ENCODE results near the gene RPL5. TPM values are rescaled to one million over a fixed set of nuclear protein-coding genes. Genes with fewer than 3 reads are reported as not detected.

Gene RPL5
- total RNA-seq, 1 donor from 2014 or later, result 618 TPM

DNA sequence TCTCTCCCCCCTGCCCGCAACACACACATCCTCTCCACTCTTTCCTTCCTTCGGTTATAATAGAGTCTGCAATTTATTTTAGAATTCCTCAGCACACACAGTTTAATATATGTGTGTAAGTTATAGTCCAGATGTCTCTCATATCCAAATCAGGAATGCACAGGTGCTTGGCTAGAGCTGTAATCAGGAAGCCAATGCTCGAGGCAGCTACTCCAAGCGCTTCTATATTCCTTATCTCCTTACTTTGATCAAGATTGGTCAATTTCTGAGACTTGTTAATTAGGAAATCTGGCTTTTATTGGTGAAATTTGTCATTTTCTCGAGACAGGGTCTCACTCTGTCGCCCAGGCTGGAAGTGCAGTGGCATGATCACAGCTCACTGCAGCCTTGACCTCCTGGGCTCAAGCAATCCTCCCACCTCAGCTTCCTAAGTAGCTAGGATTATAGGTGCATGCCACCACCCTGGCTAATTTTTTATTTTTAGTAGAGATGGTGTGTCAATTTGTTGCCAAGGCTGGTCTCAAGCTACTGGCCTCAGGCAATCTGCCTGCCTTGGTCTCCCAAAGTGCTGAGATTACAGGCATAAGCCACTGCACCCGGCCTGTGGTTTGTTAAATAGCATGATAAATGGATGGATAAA lies 27.7 kb downstream of the RPL5 start:
- peaks cover 4% of the 10 kb centered on the region for H3K4me1 Mint-ChIP-seq (ENCODE audit: low read depth)
- H3K27ac Mint-ChIP-seq (ENCODE audit: unreplicated experiment), result no peak overlapping the region
- no peaks in the 10 kb centered on the region for H3K27me3 Mint-ChIP-seq (ENCODE audit: low read depth)
- no peak for DNase-seq (ENCODE audit: low spot score)
- no peak overlapping the region for H3K4me3 Mint-ChIP-seq (ENCODE audit: unreplicated experiment)
- TF ChIP-seq, protein P1, sequence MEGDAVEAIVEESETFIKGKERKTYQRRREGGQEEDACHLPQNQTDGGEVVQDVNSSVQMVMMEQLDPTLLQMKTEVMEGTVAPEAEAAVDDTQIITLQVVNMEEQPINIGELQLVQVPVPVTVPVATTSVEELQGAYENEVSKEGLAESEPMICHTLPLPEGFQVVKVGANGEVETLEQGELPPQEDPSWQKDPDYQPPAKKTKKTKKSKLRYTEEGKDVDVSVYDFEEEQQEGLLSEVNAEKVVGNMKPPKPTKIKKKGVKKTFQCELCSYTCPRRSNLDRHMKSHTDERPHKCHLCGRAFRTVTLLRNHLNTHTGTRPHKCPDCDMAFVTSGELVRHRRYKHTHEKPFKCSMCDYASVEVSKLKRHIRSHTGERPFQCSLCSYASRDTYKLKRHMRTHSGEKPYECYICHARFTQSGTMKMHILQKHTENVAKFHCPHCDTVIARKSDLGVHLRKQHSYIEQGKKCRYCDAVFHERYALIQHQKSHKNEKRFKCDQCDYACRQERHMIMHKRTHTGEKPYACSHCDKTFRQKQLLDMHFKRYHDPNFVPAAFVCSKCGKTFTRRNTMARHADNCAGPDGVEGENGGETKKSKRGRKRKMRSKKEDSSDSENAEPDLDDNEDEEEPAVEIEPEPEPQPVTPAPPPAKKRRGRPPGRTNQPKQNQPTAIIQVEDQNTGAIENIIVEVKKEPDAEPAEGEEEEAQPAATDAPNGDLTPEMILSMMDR (IDR thresholded peaks at IDR 0.05), result no peak
- H3K9me3 Mint-ChIP-seq (ENCODE audit: low read depth), result peaks cover 4% of the 10 kb centered on the region
- no peaks in the 10 kb centered on the region for H3K36me3 Mint-ChIP-seq (ENCODE audit: low read depth)

DNA sequence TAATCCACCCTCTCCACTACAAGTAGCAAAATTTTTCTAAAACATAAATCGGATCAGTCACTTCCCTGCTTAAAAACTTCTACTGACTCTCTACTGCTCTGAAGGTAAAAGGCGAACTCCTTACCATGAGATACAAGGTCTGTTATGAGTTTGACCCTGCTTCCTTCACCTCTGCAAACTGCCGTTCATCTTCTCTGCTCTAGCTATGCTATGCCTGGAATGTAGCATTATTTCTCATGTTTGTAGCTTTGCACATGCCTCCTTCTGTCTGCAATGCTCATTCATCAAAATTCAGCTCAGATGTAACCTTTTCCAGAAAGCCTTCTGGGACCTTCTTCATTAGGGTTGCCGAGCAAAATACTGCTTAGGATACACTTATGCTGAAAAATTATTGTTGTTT lies 30.8 kb downstream of the RPL5 start:
- Mint-ChIP-seq H3K9me3 (ENCODE audit: low read depth) (no peaks in the 10 kb centered on the region), H3K27ac (ENCODE audit: unreplicated experiment) (no peak overlapping the region), H3K4me3 (ENCODE audit: unreplicated experiment) (no peak overlapping the region), H3K36me3 (ENCODE audit: low read depth) (no peaks in the 10 kb centered on the region), H3K4me1 (ENCODE audit: low read depth) (peaks cover 4% of the 10 kb centered on the region), H3K27me3 (ENCODE audit: low read depth) (no peaks in the 10 kb centered on the region)
- TF ChIP-seq, protein P1 (IDR thresholded peaks at IDR 0.05), result no peak
- DNase-seq (ENCODE audit: low spot score), result no peak

DNA sequence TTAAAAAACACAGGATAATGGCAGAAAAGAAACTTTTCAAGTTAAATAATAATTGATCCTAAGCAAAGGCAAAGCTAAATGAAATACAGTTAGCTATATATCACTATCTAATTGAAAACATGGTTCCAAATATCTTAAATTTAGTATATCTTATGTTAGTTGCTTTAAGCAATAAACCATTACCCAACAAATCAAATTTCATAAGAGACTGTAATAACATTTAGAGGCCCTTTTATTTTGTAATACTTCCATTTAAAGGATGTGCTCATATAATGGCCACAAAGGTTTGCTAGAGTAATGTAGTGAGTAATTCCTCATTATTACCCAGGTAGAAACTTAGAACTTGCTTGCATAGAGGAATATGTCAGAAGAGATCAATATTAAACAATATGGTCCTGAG lies 32.3 kb downstream of the RPL5 start:
- no peak overlapping the region for H3K4me3 Mint-ChIP-seq (ENCODE audit: unreplicated experiment)
- TF ChIP-seq, protein P1 (IDR thresholded peaks at IDR 0.05), result no peak
- H3K27me3 Mint-ChIP-seq (ENCODE audit: low read depth), result no peaks in the 10 kb centered on the region
- H3K27ac Mint-ChIP-seq (ENCODE audit: unreplicated experiment), result no peak overlapping the region
- H3K9me3 Mint-ChIP-seq (ENCODE audit: low read depth), result no peaks in the 10 kb centered on the region
- DNase-seq (ENCODE audit: low spot score), result no peak
- no peaks in the 10 kb centered on the region for H3K36me3 Mint-ChIP-seq (ENCODE audit: low read depth)
- peaks cover 2% of the 10 kb centered on the region for H3K4me1 Mint-ChIP-seq (ENCODE audit: low read depth)

DNA sequence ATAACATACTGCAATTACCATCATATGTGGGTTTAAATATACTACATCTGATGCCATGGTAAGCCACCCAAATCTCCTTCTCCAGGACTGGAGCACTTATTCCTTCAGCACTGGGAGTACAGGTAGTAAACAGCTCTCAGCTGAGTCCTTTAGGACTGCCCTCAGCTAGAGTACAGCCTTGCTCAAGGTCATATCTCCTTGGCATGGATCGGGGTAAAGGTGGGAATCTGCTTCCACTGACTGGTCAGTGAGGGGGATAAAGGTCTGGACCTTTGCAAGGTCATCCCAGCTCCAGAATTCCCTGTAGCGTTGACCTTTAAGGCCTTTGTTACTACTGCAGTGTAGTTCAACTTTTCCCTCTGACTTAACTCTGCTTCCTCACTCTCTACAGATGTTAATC lies 38.8 kb downstream of the RPL5 start:
- H3K36me3 Mint-ChIP-seq (ENCODE audit: low read depth), result peaks cover 4% of the 10 kb centered on the region
- TF ChIP-seq, protein P1 (IDR thresholded peaks at IDR 0.05), result no peak
- H3K27me3 Mint-ChIP-seq (ENCODE audit: low read depth), result no peaks in the 10 kb centered on the region
- H3K27ac Mint-ChIP-seq (ENCODE audit: unreplicated experiment), result no peak overlapping the region
- peaks cover 3% of the 10 kb centered on the region for H3K9me3 Mint-ChIP-seq (ENCODE audit: low read depth)
- no peaks in the 10 kb centered on the region for H3K4me1 Mint-ChIP-seq (ENCODE audit: low read depth)
- no peak for DNase-seq (ENCODE audit: low spot score)
- H3K4me3 Mint-ChIP-seq (ENCODE audit: unreplicated experiment), result no peak overlapping the region

DNA sequence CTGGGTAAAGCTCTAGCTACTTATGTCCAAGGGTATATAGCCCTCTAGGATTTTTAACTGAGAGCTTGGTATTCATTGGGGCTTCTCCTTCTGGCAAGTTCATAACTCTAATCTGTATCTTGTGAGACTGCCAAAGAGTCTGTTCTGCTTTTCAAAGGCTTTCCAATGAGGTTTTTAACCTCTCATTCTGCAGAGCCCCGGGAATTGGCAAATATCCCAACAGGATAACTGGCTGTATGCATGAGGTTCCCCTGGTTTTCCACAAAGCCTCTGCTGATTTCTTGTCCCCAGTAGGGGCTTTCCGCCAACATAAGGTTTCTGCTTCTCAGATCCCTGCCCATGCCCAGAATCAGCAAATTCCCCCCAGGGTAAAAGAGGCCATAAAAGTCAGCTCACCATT lies 40.9 kb downstream of the RPL5 start:
- Mint-ChIP-seq H3K4me1 (ENCODE audit: low read depth) (peaks cover under 1% of the 10 kb centered on the region), H3K27me3 (ENCODE audit: low read depth) (no peaks in the 10 kb centered on the region), H3K9me3 (ENCODE audit: low read depth) (peaks cover 3% of the 10 kb centered on the region), H3K27ac (ENCODE audit: unreplicated experiment) (no peak overlapping the region), H3K36me3 (ENCODE audit: low read depth) (peaks cover 4% of the 10 kb centered on the region), H3K4me3 (ENCODE audit: unreplicated experiment) (no peak overlapping the region)
- no peak for DNase-seq (ENCODE audit: low spot score)
- TF ChIP-seq, protein P1 (IDR thresholded peaks at IDR 0.05), result no peak
